HG02970 (cell line): ENCODE measurements around the gene SETD1B.

Source experiments
- ATAC-seq: cut with Tn5 transposase; IDR thresholded peaks from one replicate; pipeline ENCODE4 v1.9.1; 2021; ENCODE audit warnings: mild to moderate bottlenecking, moderate library complexity, moderate number of reproducible peaks; ENCODE audit not compliant: unreplicated experiment, low FRiP score

SETD1B gene

DNA sequence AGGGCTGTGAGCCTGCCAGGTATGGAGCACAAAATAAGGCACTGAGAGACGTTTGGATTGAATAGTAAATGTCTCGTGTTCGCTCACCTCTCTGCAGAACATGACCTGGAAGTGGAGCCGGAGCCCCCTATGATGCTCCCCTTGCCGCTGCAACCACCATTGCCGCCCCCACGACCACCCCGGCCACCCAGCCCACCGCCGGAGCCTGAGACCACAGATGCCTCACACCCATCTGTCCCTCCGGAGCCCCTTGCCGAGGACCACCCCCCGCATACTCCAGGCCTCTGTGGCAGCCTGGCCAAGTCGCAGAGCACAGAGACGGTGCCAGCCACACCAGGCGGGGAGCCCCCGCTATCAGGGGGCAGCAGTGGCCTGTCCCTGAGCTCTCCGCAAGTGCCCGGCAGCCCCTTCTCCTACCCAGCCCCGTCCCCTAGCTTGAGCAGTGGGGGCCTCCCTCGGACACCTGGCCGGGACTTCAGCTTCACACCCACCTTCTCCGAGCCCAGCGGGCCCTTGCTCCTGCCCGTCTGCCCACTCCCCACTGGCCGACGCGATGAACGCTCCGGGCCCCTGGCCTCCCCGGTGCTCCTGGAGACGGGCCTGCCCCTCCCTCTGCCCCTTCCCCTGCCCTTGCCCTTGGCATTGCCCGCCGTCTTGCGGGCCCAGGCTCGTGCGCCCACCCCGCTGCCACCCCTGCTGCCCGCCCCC lies 18.7 kb downstream of the SETD1B start:
- ATAC-seq, result no peak

DNA sequence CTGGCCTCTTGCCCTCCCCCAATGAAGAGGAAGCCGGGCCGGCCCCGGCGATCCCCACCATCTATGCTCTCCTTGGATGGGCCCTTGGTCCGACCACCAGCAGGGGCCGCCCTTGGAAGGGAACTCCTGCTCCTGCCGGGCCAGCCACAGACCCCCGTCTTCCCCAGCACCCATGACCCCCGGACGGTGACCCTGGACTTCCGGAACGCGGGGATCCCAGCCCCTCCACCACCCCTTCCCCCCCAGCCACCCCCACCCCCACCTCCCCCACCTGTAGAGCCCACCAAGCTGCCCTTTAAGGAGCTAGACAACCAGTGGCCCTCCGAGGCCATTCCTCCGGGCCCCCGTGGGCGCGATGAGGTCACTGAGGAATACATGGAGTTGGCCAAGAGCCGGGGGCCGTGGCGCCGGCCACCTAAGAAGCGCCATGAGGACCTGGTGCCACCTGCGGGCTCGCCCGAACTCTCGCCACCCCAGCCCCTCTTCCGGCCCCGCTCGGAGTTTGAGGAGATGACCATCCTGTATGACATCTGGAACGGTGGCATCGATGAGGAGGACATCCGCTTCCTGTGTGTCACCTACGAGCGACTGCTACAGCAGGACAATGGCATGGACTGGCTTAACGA lies 19.4 kb downstream of the SETD1B start:
- no peak for ATAC-seq

DNA sequence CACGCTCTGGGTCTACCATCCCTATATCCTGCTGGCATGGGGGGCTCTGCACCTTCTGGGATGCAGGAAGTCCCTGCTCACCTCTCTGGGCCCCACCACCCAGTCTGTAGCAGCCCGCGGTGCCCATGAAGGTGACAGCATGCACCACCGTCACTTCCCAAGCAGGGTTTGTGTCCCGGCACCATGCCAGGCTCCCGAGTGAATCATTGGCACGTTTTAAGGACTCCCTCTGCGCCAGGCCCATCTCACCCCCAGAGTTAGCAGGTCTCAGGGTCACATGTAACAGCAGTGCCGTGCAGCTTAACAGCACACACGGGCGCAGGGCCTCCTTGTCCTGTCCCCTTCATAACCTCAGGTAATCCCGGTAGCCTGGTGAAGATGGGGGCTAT lies 19.9 kb downstream of the SETD1B start:
- ATAC-seq, result no peak

DNA sequence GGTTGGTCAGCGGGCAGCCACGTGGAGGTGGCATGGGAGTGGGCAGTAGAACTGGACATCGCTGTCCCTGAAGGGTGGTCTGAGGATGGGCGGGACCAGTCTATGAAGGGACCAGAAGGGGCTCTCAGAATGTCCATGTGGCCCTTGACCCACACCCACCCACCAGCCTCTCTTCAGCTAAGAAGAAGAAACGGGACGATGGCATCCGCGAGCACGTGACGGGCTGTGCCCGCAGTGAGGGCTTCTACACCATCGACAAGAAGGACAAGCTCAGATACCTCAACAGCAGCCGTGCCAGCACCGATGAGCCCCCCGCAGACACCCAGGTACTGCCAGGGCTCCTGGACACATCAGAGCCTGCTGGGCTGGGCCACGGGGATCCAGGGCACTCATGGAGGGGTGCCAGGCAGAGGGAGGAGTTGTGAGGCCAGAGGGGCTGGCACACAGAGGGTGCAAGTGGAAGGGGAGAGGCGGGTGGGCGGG lies 21.3 kb downstream of the SETD1B start:
- ATAC-seq, result no peak

DNA sequence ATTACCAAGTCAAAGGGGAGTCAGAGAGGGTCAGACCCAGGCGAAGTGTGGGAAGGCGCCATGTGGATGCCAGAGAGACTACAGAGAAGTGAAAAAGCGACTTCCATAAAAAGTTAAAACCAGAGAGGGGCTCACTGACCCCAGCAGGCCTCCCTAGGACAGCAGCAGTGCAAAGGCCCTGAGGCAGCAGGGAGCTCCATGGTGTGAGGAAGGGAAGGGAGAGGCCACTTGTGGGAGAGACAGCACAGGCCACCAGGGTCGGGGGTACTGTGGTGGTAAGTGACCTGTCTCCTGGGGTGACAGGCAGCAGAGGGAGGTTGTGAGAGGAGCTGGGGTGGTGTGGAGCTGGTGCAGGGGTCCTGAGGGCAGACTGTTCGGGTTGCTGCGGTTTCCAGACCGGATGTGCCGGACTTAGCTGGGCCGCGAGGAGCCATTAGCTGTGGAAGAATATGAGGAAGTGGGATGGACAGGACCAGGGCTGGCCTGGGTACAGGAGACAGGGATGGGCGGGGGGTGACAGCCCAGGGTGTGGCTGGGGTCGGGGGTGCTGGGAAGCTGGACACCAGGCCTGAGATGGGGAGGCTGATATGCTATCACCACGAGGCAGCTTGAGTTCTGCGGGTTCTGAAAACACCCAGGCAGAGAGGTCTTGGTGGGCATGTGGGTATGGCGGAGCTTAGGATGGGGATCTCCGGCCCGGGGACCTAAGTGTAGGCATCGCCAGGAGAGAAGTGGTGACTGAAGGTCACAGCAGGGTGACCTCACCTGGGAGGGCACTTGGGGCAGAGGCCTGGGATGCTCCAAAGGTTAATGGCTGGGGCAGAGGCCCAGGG lies 22.7 kb downstream of the SETD1B start:
- ATAC-seq, result no peak

DNA sequence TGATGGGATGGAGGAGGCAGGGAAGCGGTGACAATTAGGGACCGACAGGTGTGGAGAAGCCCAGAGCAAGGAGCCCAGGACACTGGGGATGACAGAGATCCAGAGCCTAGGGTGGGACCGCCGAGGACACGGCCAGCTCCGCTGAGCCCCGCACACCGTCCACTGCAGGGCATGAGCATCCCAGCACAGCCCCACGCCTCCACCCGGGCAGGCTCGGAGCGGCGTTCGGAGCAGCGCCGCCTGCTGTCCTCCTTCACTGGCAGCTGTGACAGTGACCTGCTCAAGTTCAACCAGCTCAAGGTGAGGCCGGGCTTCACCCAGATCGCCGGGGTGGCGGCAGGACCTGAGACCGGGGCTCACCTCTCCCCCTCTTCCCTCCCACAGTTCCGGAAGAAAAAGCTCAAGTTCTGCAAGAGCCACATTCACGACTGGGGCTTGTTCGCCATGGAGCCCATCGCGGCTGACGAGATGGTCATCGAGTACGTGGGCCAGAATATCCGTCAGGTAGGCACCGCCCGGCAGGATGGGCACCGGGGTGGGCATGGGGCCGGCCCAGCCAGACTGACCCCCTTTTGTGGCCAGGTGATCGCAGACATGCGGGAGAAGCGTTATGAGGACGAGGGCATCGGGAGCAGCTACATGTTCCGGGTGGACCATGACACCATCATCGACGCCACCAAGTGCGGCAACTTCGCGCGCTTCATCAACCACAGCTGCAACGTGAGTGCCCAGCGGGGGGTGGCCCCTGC lies 23.7 kb downstream of the SETD1B start:
- ATAC-seq, result no peak

DNA sequence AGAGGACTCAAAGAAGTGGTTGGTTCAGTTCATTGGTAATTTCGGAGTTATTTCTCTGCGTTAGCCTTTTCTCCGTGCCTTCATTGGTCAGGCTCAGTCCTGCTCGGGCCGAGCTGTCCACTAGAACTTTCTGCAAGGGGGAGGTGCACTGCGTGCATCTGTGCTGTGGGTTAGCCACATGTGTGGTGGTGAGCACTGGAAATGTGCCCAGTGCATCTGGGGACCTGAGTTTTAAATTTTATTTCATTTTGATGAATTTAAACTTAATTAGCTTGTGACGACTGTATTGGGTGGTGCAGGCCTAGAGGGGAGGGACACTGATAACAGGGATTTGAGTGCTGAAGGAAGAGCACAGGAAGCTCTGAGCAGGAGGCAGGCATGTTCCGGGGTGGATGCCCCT lies 24.5 kb downstream of the SETD1B start:
- no peak for ATAC-seq

DNA sequence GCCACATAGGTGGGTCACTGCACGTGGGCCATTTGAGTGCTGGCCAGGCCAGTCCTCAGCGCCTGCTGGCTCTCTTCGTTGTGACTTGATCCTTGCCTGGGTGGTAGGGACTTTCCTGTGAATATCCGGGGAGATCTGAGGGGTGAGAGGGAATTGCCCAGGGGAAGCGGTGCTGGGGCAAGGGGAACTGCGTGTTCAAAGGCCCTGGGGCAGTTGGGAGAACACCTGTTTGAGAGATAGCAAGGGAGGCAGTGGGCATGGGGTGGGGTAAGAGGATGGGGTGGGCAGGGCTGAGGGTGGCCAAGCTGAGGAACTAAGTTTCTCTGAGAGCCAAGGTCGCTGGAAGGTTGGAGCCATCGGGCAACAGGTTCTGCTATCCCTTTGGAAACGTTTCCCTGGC lies 25.0 kb downstream of the SETD1B start:
- no peak for ATAC-seq

DNA sequence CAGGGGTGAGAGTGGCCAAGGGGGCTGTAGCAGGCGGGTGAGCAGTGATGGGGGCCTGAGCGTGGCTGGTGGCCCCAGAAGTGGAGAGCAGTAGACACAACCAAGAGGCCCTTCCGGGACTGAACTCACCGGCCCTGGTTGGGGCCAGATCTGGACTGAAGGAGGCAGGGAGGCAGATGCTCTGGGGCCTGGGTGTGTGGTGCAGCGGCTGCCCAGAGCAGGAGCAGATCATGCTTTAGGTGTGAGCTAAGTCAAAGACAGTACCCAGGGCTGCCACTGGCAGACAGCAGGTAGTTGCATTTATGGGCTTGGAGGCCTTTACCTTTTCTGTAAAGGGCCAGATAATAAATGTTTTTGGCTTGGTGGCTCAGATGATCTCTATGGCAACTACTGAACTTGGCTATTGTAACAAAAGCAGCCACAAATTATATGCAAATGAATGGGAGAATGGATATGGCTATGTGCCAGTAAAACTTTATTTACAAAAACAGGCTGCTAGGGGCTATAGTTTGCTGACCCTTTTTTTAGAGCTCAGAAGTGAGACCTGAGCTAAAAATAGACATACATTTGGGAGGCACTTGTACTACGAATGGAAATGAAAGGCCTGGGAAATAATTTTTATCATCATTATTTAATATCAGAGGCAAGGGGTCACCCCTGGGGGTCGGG lies 25.6 kb downstream of the SETD1B start:
- ATAC-seq, result no peak

DNA sequence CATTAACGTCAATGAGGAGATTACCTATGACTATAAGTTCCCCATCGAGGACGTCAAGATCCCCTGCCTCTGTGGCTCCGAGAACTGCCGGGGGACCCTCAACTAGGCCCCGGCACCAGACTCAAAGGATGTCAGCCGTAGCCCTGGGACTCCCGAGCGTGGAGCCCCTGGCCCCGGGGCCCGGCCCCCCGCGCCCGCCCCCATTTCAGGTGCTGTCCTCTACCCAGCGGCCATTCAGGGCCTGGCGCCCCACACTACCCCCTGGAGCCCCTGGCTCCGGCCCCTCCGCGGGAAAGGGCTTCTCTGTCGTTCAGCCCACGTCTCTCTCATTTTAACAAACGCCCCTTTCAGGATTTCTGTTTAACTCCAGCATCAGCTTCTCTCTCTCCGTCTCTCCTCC lies 26.3 kb downstream of the SETD1B start:
- no peak for ATAC-seq

DNA sequence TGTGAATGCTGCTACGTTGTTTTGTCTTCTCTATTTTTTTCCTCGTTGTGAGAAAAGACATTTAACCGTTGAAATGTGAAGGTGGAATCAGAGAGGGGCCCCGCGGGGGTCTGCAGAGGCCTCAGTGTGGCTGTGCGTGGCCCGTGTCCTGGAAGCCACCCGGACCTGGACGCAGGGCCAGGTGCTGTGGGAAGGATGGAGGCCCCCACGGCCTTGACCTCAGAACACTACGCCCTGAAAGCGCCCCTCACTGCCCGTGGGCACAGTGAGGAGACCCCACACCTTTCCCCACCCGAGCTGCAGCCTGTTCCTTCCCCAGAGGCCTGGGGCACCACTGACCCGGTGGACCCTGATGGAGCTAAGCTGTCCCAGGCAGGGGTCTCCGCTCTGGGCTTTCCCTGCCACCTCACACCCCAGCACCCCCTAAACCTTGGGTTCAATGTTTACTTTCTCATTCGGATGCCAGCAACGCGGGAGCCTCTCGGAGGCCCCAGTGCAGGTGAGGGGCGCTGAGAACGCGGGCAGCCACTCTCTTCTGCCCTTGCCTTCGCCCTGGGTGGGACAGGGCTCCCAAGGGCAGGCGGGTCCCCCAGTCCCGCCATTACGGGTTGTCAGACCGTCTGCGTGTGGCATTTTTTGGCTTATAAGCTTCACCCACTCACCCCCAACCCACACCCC lies 26.9 kb downstream of the SETD1B start:
- ATAC-seq, result no peak

DNA sequence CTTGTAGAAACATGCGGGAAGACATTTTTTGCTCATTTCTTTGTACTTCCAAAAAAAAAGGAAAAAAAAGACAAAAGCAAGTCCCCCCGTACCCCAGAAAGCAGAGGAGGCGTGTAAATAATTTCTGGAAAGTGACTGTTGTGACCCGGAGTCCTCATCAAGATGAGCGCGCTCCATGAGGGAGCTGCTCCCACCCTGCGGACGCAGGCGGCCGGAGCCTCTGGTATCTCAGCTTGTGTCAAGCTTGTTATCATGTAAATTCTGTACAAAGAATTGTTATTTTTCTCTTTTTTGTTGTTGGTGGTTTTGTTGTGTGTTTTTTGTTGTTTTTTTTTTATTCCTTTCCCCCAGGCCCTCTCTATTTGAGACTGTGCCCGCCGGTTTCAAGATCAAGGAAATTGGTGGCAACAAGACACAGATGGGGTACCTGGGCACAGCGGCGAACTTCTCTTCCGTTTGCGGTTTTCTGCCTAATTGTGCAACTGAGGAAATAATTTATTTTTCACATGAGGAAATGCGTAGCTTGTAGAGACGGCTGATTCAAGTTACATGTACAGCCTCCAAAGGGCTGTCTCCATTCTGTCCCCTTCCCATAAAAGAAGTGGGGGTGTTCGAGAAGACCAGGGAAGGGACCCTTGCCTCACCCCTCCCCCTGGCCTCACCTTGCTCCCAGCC lies 27.9 kb downstream of the SETD1B start:
- ATAC-seq, result no peak

DNA sequence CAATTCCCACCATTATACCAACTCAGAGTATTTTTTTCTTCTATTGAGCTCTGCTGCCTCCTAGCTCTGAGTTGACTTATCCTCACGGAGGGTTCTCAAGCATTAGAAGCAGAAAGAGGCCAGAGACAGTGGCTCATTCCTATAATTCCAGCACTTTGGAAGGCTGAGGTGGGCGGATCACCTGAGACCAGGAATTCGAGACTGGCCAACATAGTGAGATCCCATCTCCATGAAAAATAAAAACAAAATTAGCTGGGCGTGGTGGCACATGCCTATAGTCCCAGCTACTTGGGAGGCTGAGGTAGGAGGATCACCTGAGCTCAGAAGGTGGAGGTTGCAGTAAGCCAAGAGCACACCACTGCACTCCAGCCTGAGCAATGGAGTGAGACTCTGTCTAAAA lies 33.9 kb downstream of the SETD1B start:
- no peak for ATAC-seq

DNA sequence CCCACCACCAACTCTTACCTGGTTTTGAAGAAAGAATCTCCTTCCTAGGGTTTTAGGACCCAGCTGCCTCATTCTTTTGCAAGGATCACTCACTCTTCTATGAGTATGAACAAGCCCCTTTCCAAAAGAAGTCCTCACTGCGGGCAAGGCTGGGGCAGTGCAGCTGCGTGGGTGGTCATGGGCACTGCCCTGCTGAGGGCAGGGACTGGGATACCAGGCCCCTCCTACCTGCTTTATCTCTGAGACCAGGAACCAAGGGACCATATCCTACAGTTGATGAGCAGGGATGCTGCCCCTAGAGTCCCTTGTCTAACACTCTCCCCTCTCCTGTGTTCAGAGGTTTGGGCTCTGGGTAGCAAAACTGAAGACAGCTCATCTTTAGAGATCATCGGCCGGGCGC lies 34.3 kb downstream of the SETD1B start:
- no peak for ATAC-seq

DNA sequence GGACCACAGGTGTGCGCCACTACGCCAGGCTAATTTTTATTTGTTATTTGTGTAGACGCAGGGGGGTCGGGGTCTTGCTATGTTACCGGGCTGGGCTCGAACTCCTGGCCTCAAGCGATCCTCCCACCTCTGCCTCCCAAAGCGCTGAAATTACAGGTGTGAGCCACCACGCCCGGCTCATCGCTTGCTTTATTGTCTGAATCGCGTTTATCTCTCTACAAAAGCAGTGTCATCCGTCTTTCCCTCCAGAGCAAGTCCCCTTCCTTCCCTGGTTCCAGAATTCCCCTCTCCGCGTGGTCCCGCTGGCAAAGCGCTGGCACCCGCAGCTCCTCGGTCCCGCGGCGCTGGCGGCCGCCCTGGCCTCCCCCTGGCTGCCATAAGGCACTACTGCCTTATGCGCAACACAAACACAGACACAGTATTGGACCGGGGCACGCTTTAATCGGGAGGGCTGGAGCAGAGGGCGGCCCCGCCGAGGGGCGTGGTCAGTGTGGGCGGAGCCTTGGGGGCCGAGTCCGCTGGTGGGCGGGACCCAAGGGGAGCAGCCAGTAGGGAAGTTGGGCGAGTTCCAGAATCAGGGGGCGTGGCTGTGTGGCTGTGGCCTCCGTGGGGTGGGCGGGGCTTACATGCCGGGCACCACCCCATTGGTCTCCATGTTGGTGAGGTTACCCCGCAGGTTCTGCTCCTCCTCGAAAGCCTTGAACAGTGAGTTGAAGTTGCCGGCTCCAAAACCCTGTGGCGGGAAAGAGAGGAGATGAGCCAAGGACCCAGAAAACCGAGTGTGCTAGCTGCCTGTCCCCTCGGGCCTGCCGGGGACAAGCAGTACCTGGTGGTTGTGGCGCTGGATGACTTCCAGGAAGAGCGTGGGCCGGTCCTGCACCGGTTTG lies 35.5 kb downstream of the SETD1B start:
- ATAC-seq, result peak; percentile 95

DNA sequence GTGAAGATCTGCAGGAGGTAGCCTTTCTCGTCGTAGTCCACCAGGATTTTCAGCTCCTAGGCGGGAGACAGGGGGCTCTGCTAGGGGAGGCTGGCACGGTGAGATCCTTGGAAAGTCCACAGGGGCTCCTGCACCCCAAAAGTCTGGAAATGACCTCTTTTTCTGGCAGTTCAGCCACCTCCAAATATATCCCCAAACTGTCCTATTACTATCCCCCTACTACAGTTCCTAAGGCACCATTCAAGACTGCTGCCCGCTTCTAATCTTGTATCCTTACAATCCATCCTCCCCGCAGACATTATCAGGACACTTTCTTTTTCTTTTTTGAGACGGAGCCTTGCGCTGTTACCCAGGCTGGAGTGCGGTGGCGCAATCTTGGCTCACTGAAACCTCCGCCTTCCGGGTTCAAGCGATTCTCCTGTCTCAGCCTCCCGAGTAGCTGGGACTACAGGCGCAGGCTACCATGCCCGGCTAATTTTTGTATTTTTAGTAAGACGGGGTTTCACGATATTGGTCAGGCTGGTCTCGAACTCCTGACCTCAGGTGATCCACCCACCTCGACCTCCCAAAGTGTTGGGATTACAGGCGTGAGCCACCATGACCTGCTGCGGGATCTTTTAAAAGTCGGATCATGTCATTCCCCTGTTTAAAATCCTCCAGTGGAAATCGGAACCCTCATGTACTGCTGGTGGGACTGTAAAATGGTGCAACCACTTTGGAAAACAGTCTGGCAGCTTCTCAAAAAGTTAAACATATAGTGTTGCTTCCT lies 36.4 kb downstream of the SETD1B start:
- ATAC-seq, result peak; percentile 9

DNA sequence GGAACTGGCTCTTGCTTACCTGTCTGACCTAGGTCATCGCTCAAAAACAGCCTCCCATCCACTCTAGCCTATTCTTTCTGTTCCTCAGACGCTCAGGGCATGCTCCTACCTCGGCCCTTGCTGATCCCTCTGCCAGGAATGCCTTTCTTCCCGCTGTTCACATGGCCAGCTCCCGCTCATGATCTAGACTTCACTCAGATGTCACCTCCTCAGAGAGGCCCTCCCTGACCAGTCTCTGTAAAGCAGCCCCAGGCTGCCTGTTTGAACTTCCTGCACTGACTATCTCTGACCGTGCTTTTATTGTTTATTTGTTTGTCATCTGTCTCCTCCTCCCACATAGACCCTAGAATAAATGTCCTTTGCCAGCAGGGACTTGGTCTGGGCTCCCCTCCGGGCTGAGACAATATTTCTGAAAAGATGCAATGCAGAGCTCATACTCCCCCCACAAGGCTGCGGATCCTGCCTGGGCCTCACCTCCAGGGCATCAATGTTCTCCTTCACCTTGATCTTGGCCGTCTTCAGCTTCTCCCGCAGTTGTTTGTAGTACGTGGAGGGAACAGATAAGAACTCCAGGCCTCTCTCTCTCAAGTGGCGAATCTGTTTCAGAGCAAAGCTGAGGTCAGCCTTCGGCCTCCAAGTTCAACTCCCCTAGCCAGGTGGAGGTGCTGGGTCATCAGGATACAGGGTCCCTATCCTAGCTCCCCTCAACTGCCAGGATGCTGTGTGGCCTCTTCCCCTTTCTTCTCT lies 39.6 kb downstream of the SETD1B start:
- ATAC-seq, result no peak
